ENCODE data around the gene STK38L.

DNA sequence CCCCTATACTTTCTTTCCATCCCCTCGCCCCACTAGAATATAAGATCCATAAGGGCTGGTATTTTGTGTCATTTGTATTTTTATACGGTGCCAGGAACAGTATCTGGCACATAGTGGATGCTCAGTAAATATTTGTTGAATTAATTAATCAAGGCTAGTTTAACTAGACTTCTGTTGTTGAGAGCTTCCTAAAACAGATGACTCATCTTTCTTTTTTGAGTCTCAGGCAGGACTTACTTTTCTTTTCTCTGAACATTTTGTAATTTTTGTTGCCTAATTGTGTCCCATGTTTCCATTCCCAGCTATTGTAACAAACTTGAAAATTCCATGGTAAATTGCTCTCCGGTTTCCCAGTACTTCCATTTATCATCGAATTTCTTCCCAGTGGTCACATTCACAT lies 16.7 kb downstream of the STK38L start:
- TF ChIP-seq NR2C2 (IDR thresholded peaks at IDR 0.05; ENCODE audit: borderline replicate concordance, control insufficient read depth, insufficient read length, low read depth): no peak
- TF ChIP-seq POLR2AphosphoS5 (IDR thresholded peaks at IDR 0.05; ENCODE audit: low read length): no peak

All from GM12878 (cell line).